Measurements from ENCODE around the gene ZNF319.

Gene ZNF319

GRCh38 chr16:57959804-57960203, 40.7 kb downstream of the ZNF319 start:
- H3K4me3 ChIP-seq (ENCODE audit: low read depth, low read length): no peak overlapping the region
- no peak for TF ChIP-seq CTCF (IDR thresholded peaks at IDR 0.05; ENCODE audit: insufficient read depth, low read length, missing control alignments)
- DNase-seq (ENCODE audit: low read depth, low spot score): no peak
- ChIA-PET POLR2A (no interaction called here), CTCF (no interaction called here)

DNA sequence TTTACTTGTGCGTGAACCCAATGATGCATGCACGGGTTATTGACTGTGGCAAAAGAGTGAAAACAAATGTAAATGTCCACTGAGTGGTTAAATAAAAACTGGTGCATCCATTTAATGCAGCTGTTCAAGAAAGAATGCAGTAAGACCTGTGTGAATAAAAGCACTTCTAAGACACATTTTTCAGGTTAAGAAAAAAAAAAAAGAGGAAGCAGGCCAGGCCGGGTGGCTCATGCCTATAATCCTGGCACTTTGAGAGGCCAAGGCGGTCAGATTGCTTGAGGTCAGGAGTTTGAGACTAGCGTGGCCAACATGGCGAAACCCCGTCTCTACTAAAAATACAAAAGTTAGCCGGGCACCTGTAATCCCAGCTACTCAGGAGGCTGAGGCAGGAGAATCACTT, 41.4 kb downstream of the ZNF319 start:
- no peak overlapping the region for H3K4me3 ChIP-seq (ENCODE audit: low read depth, low read length)
- POLR2A ChIA-PET: no interaction called here
- TF ChIP-seq CTCF (IDR thresholded peaks at IDR 0.05; ENCODE audit: insufficient read depth, low read length, missing control alignments): no peak
- CTCF ChIA-PET: no interaction called here
- DNase-seq (ENCODE audit: low read depth, low spot score): no peak

DNA sequence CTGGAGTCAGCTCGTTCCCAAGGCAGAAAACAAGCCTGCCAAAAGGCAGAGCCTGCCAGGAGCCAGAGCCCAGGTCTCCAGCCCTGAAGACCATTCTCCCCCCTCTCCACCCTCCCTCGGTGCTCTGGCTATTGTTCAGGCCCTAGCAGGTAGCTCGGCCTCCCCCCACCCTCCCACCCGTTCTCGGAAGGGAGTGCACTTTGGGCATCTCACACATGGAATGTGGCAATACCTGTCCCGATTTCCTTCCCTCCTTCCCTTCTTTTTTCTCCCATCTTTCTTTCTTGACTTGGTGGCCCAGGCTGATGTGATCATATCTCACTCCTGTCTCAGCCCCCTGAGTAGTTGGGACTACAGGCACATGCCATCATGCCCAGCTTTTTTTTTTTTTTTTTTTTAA, 41.9 kb downstream of the ZNF319 start:
- ChIA-PET CTCF (no interaction called here), POLR2A (no interaction called here)
- DNase-seq (ENCODE audit: low read depth, low spot score): no peak

DNA sequence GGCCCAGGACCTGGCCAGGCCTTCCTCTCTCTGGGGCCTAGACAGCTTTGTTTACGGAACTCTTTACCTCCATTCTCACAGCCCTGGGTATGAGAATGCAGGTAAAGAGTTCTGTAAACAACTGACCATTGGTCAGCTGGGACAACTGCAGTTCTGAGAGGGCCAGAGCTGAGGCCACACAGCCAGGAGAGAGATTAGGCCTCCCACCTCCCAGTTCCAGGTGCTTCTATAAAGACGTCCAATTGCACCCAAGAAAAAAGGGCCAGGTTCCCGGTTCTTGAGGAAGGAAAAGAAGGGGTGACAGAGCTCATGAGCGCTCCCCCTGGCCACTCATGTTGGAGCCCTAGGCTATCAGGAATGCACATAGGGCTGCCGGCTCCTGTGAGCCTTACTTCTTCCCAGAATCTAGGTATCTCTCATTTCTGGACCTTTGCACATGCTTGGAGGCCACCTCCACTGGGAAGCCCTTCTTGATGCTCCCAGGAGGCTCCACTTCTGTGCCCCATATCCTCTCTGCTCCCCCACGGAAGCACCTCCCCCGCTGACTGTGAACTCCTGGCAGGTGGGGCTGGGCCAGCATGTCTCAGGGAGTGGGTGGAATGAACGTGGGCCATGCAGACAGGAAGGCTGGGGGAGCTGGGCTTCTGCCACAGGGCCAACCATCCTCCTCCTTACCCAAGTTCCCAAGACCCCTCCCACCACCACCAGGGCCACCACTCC, 42.6 kb downstream of the ZNF319 start:
- no peak for DNase-seq (ENCODE audit: low read depth, low spot score)
- H3K4me3 ChIP-seq (ENCODE audit: low read depth, low read length): no peak overlapping the region
- no peak for TF ChIP-seq CTCF (IDR thresholded peaks at IDR 0.05; ENCODE audit: insufficient read depth, low read length, missing control alignments)
- POLR2A ChIA-PET: no interaction called here
- CTCF ChIA-PET: no interaction called here

More for the DNA sequence above, 41.9 kb downstream of the ZNF319 start:
- H3K4me3 ChIP-seq (ENCODE audit: low read depth, low read length): no peak overlapping the region
- no peak for TF ChIP-seq CTCF (IDR thresholded peaks at IDR 0.05; ENCODE audit: insufficient read depth, low read length, missing control alignments)

GRCh38 chr16:57956924-57957672, 43.4 kb downstream of the ZNF319 start:
- no peak overlapping the region for H3K4me3 ChIP-seq (ENCODE audit: low read depth, low read length)
- no peak for TF ChIP-seq CTCF (IDR thresholded peaks at IDR 0.05; ENCODE audit: insufficient read depth, low read length, missing control alignments)
- no peak for DNase-seq (ENCODE audit: low read depth, low spot score)
- ChIA-PET CTCF (interaction anchor here (1.1 kb wide), 1 partner anchor 35 kb away, joined by 3 read pairs; no protein-coding TSS in a partner anchor), POLR2A (no interaction called here)

DNA sequence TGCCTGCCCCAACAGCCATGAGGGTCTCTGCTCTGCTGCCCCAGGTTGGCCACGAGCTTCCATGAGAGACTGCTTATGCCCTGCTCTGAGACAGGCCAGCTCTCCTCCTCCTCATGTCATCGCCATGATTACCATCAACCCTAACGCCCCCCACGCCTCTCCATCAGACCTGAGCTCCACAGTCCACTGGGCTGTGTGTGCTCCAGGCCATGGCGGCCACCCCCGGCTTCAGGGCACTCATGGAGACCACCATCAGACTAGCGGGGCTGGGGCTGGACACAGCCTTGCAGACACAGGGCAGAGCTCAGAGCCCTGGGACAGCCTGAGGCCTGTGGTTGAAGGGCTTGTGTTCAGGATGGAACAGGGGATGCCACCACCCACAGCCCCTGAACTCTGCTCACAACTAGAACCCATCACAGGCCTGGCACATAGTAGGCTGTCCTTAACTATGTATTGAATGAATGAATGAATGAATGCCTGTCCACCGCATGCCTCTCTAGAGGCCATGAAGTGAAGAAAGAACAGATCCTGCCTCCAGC, 44.1 kb downstream of the ZNF319 start:
- ChIA-PET POLR2A (no interaction called here), CTCF (interaction anchor here (1.1 kb wide), 2 partner anchors 12 to 36 kb away, joined by 3 read pairs; no protein-coding TSS in a partner anchor)
- no peak for TF ChIP-seq CTCF (IDR thresholded peaks at IDR 0.05; ENCODE audit: insufficient read depth, low read length, missing control alignments)
- DNase-seq (ENCODE audit: low read depth, low spot score): no peak
- H3K4me3 ChIP-seq (ENCODE audit: low read depth, low read length): no peak overlapping the region

All from AG04449 (cell line).